Measurements from ENCODE around the gene GRM1. TPM values are rescaled to one million over a fixed set of nuclear protein-coding genes. Genes with fewer than 3 reads are reported as not detected.

GRM1 gene
- total RNA-seq, 1 donor from 2014 or later = 0.41 TPM

- Mint-ChIP-seq H3K27me3 (no peaks in the 10 kb centered on the region), H3K27ac (no peak overlapping the region), H3K36me3 (ENCODE audit: insufficient read depth) (no peaks in the 10 kb centered on the region), H3K4me3 (ENCODE audit: low read depth) (no peak overlapping the region), H3K9me3 (ENCODE audit: low read depth) (no peaks in the 10 kb centered on the region), H3K4me1 (ENCODE audit: low read depth) (peaks cover 12% of the 10 kb centered on the region)
- no peak for DNase-seq (ENCODE audit: low spot score, unreplicated experiment)
- TF ChIP-seq, protein P1, sequence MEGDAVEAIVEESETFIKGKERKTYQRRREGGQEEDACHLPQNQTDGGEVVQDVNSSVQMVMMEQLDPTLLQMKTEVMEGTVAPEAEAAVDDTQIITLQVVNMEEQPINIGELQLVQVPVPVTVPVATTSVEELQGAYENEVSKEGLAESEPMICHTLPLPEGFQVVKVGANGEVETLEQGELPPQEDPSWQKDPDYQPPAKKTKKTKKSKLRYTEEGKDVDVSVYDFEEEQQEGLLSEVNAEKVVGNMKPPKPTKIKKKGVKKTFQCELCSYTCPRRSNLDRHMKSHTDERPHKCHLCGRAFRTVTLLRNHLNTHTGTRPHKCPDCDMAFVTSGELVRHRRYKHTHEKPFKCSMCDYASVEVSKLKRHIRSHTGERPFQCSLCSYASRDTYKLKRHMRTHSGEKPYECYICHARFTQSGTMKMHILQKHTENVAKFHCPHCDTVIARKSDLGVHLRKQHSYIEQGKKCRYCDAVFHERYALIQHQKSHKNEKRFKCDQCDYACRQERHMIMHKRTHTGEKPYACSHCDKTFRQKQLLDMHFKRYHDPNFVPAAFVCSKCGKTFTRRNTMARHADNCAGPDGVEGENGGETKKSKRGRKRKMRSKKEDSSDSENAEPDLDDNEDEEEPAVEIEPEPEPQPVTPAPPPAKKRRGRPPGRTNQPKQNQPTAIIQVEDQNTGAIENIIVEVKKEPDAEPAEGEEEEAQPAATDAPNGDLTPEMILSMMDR (IDR thresholded peaks at IDR 0.05; ENCODE audit: unreplicated experiment) = no peak
Measured at GRCh38 chr6:146153040-146153758, 124.3 kb downstream of the GRM1 start.

DNA sequence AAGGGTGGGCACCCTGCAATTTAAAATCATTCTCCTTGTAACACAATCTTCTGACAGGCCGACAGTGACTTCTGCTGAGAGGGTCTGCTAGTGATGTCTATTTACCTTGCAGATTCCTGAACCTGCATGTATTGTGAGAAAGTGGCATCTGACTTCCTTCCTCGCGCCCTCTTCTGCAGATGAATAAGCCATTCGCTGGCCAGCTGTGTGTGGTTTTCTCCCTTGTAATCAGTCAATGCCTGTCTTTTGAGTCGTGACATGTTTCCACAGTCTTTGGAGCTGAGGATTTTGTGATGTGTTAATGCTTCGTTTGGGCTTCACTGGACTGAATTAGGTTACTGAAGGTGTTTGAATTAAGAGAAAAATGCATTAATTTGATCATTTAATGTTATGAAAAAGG, 125.3 kb downstream of the GRM1 start:
- DNase-seq (ENCODE audit: low spot score, unreplicated experiment) = no peak
- Mint-ChIP-seq H3K27ac (peak overlapping the region; percentile 12), H3K27me3 (no peaks in the 10 kb centered on the region), H3K4me3 (ENCODE audit: low read depth) (no peak overlapping the region), H3K9me3 (ENCODE audit: low read depth) (no peaks in the 10 kb centered on the region), H3K36me3 (ENCODE audit: insufficient read depth) (no peaks in the 10 kb centered on the region), H3K4me1 (ENCODE audit: low read depth) (peaks cover 12% of the 10 kb centered on the region)
- TF ChIP-seq, protein P1 (IDR thresholded peaks at IDR 0.05; ENCODE audit: unreplicated experiment) = no peak

GRCh38 chr6:146161664-146162063, 132.8 kb downstream of the GRM1 start:
- Mint-ChIP-seq H3K27me3 (no peaks in the 10 kb centered on the region), H3K9me3 (ENCODE audit: low read depth) (no peaks in the 10 kb centered on the region), H3K4me1 (ENCODE audit: low read depth) (no peaks in the 10 kb centered on the region), H3K4me3 (ENCODE audit: low read depth) (no peak overlapping the region), H3K36me3 (ENCODE audit: insufficient read depth) (no peaks in the 10 kb centered on the region), H3K27ac (no peak overlapping the region)
- TF ChIP-seq, protein P1 (IDR thresholded peaks at IDR 0.05; ENCODE audit: unreplicated experiment) = no peak
- DNase-seq (ENCODE audit: low spot score, unreplicated experiment) = no peak

DNA sequence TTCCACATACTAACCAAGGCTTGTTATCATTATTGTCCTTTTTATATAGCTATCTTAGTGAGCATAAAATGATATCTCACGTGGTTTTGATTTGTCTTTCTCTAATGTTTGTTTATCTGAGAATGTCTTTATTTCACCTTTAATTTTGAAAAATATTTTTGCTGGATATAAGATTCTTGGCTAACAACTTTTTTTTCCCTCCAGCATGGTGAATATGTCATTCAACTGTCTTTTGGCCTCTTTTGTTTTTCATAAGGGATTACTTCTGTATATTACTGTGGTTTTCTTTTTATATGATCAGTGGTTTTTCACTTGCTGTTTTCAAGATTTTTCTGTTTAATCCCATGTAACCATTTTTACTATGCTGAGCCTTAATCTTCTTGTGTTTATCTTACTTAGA, 141.0 kb downstream of the GRM1 start:
- no peaks in the 10 kb centered on the region for H3K36me3 Mint-ChIP-seq (ENCODE audit: insufficient read depth)

GRCh38 chr6:146177785-146178184, 148.9 kb downstream of the GRM1 start:
- Mint-ChIP-seq H3K27me3 (no peaks in the 10 kb centered on the region), H3K36me3 (ENCODE audit: insufficient read depth) (no peaks in the 10 kb centered on the region), H3K27ac (no peak overlapping the region)

More for the DNA sequence above, 141.0 kb downstream of the GRM1 start:
- DNase-seq (ENCODE audit: low spot score, unreplicated experiment) = no peak
- H3K4me3 Mint-ChIP-seq (ENCODE audit: low read depth) = no peak overlapping the region
- no peaks in the 10 kb centered on the region for H3K27me3 Mint-ChIP-seq
- TF ChIP-seq, protein P1 (IDR thresholded peaks at IDR 0.05; ENCODE audit: unreplicated experiment) = no peak
- H3K9me3 Mint-ChIP-seq (ENCODE audit: low read depth) = peaks cover 21% of the 10 kb centered on the region
- no peaks in the 10 kb centered on the region for H3K4me1 Mint-ChIP-seq (ENCODE audit: low read depth)
- H3K27ac Mint-ChIP-seq = no peak overlapping the region

More at GRCh38 chr6:146177785-146178184, 148.9 kb downstream of the GRM1 start:
- DNase-seq (ENCODE audit: low spot score, unreplicated experiment) = no peak
- TF ChIP-seq, protein P1 (IDR thresholded peaks at IDR 0.05; ENCODE audit: unreplicated experiment) = no peak
- Mint-ChIP-seq H3K4me3 (ENCODE audit: low read depth) (no peak overlapping the region), H3K9me3 (ENCODE audit: low read depth) (peaks cover 6% of the 10 kb centered on the region), H3K4me1 (ENCODE audit: low read depth) (no peaks in the 10 kb centered on the region)

All from progenitor cell of endocrine pancreas (in vitro differentiated cells).